Activated naive CD8-positive, alpha-beta T cell treated with anti-CD3 and anti-CD28 coated beads, Interleukin-2, amount 50 U/mL, for 16 hours (primary cell): Measurements from ENCODE around the gene ARL4D.

Experiments used
- DNase-seq: peaks from one replicate; pipeline ENCODE4 v3.0.0-alpha.2; 2020; ENCODE audit warnings: low read depth, low spot score

Gene ARL4D

DNA sequence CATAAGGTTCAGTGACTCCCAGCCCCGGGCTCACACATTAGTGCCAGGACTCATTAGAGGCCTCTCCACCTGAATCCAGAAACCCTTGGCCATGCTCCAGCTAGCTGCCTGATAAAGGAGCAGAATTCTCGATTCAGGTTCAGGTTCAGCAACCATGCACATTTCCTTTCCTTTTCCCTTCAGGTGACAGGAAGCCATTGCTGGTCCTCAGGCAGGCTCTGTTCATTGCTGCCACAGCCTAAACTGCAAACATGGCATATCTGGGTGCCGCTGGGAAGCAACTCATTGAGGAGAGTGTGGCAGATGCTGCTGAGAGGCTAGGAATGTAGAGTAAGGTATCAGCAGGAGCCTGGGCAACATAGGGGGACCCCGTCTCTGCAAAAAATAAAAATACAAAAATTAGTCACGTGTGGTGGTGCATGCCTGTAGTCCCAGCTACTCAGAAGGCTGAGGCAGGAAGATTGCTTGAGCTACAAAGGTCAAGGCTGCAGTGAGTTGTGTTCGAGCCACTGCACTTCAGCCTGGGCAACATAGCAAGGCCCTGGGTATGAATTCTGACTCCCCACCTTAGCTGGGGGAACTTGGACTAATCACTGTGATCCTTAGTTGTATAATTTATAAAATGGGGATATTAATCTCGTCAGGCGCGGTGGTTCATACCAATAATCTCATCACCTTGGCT lies 28.7 kb downstream of the ARL4D start:
- no peak for DNase-seq

DNA sequence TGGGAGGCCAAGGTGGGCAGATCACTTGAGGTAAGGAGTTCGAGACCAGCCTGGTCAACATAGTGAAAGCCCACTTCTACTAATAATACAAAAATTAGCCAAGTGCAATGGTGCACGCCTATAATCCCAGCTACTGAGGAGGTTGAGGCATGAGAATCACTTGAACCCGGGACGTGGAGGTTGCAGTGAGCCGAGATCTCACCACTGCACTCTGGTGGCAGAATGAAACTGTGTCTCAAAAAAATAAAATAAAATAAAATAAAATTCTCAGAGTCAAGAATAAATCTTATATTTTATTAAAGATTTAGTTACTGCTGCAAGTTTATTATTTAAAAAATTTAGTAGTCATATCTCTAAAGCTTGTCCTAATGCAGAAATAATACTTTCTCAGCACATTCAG lies 29.7 kb downstream of the ARL4D start:
- DNase-seq: no peak

DNA sequence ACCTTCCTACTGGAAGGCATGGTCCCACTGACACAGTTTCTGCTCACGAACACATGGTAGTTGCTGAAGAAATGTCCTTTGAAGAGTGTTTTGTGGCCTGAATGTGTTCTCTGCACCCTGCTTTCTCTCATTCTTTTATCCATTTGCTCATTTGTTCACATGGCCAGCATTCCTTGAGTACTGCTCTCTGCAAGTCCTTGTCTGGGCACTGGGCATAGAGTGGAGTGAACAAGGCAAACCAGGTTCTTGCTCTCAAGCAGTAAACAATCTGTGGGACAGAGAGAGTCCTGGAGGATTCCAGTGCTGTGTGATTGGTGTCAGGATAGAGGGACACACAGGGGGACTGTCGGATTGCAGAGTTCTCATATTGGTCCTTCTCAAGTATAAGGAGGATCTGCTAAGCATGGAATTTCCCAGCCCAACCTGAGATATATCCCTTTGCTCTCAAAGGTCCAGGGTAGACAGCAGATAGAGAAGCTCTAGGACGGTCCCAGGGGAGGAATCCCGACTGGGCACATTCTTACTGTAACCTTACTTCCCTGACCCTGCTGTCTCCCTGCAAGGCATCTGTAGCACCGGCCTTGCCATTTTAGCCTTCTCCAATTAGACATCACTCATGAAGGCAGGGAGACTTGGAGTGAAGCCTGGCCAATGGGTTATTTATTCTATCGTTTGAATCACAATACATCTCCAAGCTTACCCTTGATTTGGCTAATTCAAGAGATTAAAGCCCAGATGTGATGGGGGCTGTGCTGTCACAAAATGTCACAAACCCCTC lies 32.3 kb downstream of the ARL4D start:
- no peak for DNase-seq

DNA sequence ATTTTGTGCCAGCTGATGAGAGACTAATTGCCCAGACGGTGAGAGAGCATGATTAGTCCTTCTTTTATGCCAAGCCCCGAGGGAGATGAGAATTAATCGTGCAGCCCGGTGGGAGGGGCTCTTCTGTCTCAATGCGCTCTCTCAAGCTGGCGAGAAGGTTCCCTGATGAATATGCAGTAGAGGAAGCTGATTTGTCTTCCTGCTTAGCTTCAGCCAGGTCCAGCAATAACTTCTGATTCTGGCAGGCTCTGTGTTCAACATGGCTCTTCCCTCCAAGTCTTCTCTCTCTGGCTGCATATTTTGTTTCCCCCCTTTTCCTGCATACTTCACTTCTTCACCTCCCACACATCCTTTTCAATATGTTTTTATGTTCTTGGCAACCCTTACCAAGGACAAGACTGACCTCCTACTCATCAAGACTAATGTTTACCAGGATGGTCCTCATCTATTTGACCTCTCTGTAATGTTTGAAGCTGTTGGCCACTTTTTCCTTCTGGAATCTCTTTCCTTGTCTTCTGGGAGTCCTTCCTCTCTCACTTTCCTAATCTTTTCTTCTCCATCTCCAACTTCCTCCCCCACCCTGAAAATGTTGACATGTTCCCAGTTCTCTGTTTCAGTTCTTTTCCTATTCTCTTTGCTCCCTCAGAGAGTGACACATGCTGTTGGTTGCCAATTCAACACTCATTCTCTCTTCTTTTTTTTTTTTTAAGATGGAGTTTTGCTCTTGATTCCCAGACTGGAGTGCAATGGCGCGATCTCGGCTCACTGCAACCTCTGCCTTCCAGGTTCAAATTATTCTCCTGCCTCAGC lies 33.1 kb downstream of the ARL4D start:
- DNase-seq: no peak

DNA sequence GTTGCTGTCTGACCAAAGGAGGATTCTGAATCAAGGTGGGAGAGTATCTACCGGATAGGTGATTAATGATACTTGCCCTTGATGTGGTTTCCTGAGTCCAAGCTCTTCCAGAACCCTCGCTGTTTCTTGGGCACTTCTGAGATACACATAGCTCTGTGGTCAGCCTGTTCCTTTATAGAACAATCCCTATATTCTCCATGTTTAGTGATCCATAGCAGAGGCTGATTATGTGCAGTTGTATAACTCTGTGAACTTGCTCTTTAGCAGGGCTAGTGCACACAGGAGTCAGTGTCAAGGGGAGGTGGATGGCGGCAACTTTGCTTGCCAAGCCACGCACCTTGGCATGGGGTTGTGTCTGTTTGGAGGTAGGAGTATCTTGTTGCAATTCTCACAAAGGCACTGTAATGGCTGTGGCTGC lies 36.1 kb downstream of the ARL4D start:
- DNase-seq: no peak

DNA sequence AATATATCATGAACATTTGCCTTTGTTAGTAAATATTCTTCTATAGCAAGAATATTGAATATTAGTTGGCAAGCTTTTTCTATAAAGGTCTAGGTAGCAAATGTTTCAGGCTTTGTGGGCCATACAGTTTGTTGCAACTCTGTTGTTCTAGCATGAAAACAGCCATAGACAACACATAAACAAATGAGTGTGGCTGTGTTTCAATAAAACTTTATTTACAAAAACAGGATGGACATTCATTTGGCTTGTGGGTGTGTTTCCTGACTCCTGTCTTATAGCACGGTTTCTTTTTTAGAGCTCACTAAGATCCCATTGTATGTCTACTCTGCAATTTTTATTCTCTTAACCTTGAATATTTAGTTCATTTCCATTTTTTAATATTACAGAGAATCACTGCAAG lies 39.0 kb downstream of the ARL4D start:
- no peak for DNase-seq

DNA sequence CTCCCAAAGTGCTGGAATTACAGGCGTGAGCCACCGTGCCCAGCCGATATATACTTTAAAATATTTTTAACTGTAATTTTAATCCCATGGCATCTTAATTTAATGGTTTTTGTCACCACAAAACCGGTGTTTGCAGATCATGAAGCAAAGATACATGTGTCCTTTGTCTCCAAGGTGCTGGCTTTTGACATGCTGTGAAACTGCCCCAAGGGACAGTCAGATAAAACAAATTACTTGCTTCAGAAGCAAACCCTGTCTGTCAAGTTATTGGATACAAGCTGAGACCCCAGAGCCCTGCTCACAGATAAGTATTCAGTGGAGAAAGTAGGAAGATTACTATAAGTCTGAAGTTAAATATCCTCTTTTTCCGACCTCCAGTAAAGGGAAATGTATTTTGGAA lies 39.8 kb downstream of the ARL4D start:
- DNase-seq: no peak

DNA sequence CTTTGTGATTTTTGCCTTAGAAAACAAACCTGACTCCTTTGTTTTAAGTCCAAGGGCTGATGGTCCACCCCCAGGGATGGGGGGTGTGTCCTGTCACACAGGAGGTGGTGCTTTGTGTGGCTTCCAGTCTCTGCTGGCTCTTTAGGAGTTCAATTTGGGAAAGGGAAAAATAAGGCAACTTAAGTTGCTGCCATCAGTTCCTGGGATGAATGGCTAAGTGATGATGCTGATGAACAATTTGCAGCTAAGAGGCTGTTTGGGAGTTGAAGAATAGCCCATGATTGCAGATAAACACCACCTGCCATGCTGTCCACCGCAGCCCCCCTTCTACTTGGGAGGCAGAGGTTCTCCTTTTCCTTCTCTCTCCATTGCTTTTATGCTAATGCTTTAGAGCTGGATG lies 40.2 kb downstream of the ARL4D start:
- DNase-seq: no peak

DNA sequence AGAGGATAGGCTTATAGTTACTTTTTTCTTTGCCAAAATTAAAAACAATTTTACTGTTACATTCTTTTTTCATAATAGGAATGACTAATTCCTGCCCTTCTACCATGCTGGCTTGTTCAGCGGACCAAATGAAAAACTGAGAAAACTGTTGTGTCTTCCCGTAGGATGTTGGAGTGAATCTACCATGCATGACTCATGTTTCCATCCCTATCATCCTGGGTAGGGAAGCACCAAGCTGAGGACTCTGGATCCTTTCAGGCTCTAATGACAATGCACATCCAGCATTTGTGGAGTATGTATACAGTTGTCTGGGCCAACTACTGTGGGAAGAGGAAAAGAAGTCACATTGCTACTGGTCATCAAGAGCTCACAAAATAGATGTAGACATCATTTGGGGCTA lies 43.9 kb downstream of the ARL4D start:
- DNase-seq: no peak

DNA sequence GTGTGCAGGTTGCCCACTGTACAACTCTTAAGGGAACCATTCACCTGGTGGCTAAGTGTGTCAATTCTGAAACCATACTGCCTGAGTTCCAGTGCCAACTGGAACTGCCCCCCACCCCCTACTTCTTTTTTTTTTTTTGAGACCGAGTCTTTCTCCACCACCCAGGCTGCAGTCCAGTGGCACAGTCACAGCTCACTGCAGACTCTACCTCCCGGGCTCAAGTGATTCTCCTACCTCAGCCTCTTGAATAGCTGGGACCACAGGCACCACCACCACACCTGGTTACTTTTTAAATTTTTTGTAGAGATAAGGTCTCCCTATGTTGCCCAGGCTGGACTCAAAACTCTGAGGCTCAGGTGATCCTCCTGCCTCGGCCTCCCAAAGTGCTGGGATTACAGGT lies 44.6 kb downstream of the ARL4D start:
- DNase-seq: no peak

DNA sequence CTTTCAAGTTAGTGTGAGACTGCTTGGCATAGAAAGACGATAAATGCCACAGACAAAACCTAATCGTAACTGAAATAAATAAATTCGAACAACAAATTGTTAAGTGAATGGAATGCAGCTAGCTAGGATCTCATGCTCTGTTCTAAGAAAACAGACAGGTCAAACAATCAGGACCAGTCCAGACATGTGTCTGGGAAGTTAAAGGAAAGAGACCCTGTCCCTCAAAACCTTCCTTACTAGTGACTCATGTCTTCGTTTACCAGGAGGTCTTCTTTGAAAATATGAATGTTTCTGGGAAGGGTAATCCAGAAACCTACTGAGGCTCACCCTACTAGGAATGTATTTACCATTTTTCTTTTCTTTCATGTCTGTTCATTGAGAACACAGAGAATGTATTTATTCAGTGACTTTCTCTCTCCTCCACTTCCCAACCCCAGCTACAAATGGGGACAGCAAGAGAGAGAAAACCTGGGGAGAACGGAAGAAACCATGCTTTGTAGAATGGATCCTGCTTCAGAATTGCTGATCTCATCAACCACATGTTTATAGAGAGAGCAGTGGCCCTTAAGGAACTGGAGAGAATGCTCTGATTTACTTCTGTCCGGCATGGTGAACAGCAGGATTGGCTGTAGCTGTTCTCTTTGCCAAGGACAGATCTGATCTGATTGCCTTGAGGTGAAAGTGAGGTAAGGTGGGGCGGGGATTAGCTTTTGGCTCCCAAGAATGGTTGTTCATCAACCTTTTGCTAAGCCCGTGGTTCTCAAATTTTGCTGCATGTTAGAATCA lies 45.6 kb downstream of the ARL4D start:
- no peak for DNase-seq

DNA sequence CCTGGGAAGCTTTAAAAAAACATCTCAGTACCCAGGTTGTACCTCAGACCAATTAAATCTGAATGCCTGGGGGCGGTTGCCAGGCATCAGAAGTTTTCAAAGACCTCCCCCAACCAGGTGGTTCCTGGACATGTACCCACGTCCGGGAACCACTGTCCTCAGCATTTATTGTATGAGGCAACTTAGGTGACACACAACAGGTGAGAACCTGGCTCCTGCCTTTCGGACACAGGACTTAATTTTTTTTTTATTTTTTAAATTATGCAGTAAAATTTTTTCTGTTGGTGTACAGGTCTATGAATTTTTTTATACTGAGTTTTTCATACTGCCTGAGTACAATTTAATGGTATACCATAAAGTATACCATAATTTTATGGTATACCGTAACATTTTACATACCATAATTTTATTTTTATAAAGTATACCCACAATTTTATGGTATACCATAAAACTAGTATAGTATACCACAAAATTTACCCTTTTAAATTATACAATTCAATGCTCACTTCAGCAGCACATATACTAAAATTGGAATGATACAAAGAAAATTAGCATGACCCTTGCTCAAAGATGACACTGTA lies 46.3 kb downstream of the ARL4D start:
- no peak for DNase-seq

DNA sequence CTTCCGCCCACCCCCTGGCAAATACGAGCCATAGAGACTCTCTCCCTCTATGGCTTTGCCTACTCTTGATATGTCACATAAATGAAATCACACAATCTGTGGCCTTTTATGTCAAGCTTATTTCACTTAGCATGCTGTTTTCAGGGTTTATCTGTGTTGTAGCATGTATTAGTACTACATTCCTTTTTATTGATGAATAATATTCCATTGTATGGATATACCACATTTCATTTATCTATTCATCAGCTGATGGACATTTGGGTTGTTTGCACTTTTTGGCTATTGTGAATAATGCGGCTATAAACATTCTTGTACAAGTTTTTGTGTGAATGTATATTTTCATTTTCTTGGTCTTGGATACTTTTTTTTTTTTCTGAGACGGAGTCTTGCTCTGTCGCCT lies 48.0 kb downstream of the ARL4D start:
- DNase-seq: no peak

DNA sequence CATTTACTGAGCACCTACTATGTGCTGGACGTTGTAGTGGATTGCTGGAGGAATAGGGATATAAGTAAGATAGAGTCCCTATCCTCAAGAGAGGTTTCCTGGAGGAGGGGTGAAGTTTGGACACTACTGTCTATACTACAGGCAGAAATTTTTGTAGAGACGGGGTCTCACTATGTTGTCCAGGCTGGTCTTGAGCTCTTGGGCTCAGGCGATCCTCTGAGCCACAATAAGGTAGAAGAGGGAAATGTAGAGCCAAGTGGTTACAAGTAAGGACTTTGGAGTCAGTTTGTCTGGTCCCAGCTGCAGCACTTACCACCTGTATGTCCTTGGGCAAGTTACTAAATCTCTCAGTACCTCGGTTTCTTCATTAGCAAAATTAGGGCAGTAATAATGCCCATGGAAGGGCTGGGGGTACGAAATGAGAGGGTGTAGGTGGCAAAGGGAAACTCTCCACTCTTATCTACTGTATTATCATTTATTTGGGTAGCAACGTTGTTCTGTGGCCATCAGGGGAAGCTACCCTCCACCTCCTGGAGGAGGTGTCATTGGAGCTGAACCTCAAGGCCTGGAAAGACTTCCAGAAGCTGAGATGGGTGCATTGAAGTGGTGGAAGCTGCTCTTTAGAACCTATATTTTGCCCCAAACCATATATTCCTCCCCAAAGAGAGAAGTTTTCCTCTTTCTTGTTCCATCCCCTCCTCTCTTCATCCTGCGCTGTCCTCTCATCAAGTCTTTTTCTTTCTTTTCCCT lies 50.1 kb downstream of the ARL4D start:
- no peak for DNase-seq

DNA sequence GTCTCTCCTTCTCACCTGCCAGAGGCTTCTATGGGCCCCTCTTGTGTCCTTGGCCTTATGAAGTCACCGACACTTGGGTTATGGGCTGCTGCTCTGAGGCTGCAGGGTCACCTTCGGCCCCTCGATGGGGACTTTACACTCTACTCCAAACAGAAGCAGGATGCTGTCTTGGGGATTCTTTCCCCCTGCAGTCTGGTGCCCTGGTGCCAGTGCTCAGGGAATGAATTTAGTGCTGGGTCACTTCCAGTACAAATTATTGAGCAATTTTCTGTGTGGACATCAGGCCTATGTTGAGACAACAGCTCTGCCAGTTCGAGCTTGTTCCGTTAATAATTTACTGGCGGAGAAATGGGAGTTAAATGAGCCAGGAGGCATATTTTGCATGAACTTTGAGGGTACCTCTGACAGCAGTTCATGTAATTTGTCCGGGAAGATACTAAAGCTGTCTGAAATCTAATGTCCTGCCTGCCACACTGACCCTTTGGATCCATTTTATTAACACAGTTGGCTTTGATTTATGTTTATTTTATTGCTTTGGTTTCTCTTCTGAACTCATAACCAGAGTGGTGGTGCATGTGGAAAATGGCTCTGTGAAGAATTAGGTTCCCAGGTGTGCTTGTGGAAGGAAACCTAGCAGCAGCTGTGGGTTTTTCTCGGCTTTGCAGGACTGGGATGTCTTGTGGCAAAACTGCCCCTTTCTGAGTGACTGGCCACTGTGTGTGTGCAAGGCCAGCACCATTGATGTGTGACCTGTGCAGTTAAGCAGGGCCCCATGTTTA lies 50.9 kb downstream of the ARL4D start:
- no peak for DNase-seq
